EL (cell line): ENCODE results near the gene OOSP1.
"Not testable (repeated sequence)": the region's sequence is repeated elsewhere in the genome, so short reads cannot be mapped to it uniquely, and the experiment has no call there.

Experiments
- DNase-seq: peaks from one replicate; pipeline ENCODE4 v3.0.0-alpha.2; 2016

The OOSP1 gene

GRCh38 chr11:59960502-59961381, 22.5 kb downstream of the OOSP1 start:
- no peak for DNase-seq

DNA sequence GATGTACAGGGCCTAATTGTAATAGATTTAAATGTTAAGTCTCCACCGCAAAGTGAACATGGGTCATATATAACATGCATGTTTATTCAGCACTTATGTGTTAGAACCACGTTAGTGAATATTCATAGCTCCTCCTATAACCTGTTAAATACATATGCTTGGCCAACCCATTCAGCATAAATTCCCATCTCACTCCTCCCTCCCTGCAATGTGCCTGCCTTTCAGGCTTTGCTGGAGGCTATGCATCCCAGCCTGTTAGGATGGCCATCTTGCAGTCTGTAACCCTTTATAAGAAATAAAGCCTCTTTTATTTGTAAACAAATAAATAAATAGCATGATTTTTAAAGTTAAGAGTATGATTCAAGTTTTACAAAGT, 23.9 kb downstream of the OOSP1 start:
- DNase-seq: no peak

DNA sequence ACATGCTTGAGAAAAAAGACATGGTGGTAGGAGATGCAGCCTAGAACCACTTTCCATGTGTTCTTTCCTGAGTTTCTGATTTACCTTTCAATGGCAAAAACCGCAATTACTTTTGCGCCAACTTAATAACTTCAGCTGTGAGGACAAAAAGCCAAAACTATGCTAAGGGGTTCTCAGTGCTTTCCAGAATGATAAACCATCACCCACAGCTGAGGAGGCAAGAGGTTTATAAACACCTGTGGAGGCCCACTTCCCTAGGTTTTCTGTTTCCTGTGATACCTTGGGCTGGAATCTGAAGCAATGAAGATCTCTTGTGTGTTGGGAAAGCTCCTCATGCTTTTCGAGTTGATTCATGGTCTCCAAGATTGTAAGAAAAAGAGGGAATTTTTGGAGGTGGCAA, 25.5 kb downstream of the OOSP1 start, which contains the start of gene OOSP4A:
TSS of gene OOSP4A (plus strand) at position 301 of the 400 bp plus-strand sequence. CDS start at position 301, 0 bp downstream.
- no peak for DNase-seq

DNA sequence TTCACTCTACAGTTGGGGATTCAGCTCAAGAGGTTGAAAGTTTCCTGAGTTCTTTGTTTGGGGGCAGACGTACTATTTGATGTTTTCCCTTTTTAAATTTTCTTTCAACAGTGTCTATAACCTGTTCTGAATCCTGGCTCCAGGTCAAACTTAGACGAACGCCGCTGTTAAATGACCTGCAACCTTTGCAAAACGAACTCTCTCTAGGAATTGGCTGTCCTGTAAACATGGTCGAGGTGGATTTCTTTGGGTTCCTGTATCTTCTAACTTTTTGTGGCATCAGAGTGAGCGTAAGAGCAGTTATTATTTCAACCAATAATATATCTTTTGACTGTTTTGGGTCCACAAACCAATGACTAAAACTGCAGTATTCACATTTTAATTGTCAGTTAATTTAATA, 27.2 kb downstream of the OOSP1 start:
- DNase-seq: no peak

GRCh38 chr11:59966201-59966600, 28.0 kb downstream of the OOSP1 start:
- DNase-seq: no peak

DNA sequence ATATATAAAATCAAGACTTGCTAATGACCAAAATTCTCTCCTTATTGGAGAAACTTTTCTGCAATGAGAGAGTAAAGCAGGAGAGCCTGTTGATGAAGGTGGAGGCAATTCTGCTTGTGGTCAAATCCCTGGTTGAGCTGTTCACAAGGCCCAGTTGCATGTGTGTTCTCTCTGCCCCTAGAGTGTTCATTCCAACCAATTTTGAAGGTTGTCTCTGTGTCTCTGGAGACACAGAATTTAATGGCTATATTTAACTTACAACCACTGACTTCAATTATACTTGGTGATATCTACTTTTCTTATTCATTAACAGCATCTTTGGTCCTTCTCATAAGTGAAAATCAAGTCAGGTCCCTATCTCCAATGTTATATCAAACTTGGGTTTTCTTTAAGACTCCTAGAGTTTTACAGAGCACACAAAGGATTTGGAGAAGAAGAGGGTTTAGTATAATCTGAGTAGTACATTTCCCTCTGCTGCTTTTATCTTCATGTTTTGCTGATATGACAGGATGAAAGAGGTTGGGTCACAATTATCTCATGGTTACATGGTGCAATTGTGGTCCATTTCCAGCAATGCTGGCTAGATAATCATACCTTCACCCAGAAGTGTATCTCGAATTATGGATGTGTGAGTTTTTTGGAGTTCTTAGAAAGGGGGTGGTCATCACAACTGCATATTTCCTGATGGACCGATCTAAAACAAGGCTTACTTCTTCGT, 29.6 kb downstream of the OOSP1 start:
- DNase-seq: no peak

DNA sequence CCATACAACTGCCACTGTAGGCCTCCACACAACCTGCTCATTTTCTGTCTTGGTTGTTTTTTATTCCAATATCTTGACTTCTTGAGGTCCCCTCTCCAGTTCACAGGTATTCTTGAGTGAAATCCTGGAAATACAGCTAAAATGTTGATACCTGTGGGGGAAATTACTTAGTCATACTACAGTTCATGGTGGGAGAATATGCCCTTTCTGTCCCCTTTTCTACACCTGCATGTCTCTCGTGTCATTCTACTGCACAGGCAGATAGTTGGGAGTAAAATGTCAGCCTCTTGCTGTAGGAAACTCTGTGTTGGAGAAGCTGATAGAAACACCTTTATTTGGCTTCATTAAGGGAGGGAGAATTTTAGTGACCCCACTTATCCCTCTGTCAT, 30.2 kb downstream of the OOSP1 start:
- no peak for DNase-seq

- DNase-seq: no peak
Measured at GRCh38 chr11:59973097-59973496, 34.9 kb downstream of the OOSP1 start.

GRCh38 chr11:59981106-59981770, 43.0 kb downstream of the OOSP1 start:
- no peak for DNase-seq

DNA sequence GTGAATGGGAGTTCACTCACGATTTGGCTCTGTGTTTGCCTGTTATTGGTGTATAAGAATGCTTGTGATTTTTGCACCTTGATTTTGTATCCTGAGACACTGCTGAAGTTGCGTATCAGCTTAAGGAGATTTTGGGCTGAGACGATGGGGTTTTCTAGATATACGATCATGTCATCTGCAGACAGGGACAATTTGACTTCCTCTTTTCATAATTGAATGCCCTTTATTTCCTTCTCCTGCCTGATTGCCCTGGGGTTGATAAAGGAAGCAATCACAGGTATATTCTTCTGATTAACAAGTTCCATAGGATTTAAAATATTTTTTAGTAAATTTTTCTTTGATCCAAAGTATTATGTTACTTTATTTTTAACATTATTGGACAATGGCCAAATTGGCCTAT, 43.8 kb downstream of the OOSP1 start:
- DNase-seq: not testable (repeated sequence)

GRCh38 chr11:59983212-59983611, 45.0 kb downstream of the OOSP1 start:
- no peak for DNase-seq

GRCh38 chr11:59984368-59984767, 46.1 kb downstream of the OOSP1 start:
- DNase-seq: no peak

- DNase-seq: no peak
Measured at GRCh38 chr11:59990421-59990820, 52.2 kb downstream of the OOSP1 start.

- DNase-seq: no peak
Measured at GRCh38 chr11:59992425-59992824, 54.2 kb downstream of the OOSP1 start.

- DNase-seq: no peak
Measured at GRCh38 chr11:59997800-59998199, 59.6 kb downstream of the OOSP1 start.

GRCh38 chr11:59999691-60000090, 61.5 kb downstream of the OOSP1 start:
- no peak for DNase-seq

DNA sequence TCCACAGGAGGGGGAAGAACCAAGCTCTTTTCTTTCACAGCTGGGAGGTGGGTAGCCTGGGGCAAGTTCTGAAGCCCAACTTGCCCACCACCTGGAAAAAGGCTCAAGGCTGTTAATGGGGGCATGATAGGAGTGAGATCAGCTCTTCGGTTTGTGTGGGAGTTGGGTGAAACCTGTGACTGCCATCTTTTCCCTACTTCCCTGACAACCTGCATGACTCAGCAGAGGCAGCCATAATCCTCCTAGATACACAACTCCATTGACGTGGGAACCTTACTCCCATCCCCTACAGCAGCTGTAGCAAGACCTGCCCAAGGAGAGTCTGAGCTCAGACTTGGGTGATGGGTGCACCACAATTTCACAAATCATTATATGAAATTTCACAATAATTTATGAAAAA, 65.5 kb downstream of the OOSP1 start:
- no peak for DNase-seq

DNA sequence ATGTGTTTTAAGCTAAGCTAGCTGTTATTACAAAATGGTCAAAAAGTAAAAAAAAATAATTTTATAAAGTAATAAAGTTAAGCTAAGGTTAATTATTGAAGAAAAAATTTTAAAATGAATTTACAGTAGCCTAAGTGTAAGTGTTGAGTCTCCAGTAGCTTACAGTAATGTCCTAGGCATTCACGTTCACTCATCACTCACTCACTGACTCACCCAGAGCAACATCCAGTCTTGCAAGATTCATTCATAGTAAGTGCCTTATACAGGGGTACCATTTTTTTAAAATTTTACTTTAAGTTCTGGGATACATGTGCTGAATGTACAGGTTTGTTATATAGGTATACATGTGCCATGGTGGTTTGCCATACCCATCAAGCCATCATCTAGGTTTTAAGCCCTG, 67.1 kb downstream of the OOSP1 start:
- peak; percentile 13 for DNase-seq
